Measurements from ENCODE around the gene PLSCR4.

GRCh38 chr3:146180376-146180775 lies 70.5 kb downstream of the PLSCR4 start:
- TF ChIP-seq CHD2 (IDR thresholded peaks at IDR 0.05; ENCODE audit: low read length, partially characterized antibody) (no peak), TEAD4 (IDR thresholded peaks at IDR 0.05; ENCODE audit: borderline replicate concordance, insufficient read depth) (no peak), USF1 (IDR thresholded peaks at IDR 0.05; ENCODE audit: borderline replicate concordance, low read depth) (no peak), CTCF (IDR thresholded peaks at IDR 0.05) (no peak), SIN3A (IDR thresholded peaks at IDR 0.05; ENCODE audit: borderline replicate concordance, low read depth, low read length) (no peak), POLR2AphosphoS5 (IDR thresholded peaks at IDR 0.05; ENCODE audit: low read depth, low read length) (no peak), IRF3 (IDR thresholded peaks at IDR 0.05; ENCODE audit: low read depth, low read length) (no peak), YY1 (IDR thresholded peaks at IDR 0.05; ENCODE audit: low read depth) (no peak), RFX5 (IDR thresholded peaks at IDR 0.05; ENCODE audit: low read length) (no peak), ZBTB33 (IDR thresholded peaks at IDR 0.05; ENCODE audit: borderline replicate concordance, low read depth) (no peak), NFIC (IDR thresholded peaks at IDR 0.05; ENCODE audit: borderline replicate concordance) (no peak), GABPA (IDR thresholded peaks at IDR 0.05; ENCODE audit: low read depth) (no peak)
